GM21526 (cell line): ENCODE data around the gene BOLA3.
"Not testable (repeated sequence)": the region's sequence is repeated elsewhere in the genome, so short reads cannot be mapped to it uniquely, and the experiment has no call there.

ENCODE experiments used
- ATAC-seq: cut with Tn5 transposase; IDR thresholded peaks from one replicate; pipeline ENCODE4 v1.9.1; 2021; ENCODE audit warnings: moderate library complexity; ENCODE audit not compliant: unreplicated experiment, low FRiP score

BOLA3 gene

GRCh38 chr2:74149570-74150319 is 2.0 kb upstream of the BOLA3 start:
- ATAC-seq = no peak

GRCh38 chr2:74149247-74149525 is 1.5 kb upstream of the BOLA3 start:
- no peak for ATAC-seq

GRCh38 chr2:74148457-74149246 is 940 bp upstream of the BOLA3 start:
- ATAC-seq = no peak

DNA sequence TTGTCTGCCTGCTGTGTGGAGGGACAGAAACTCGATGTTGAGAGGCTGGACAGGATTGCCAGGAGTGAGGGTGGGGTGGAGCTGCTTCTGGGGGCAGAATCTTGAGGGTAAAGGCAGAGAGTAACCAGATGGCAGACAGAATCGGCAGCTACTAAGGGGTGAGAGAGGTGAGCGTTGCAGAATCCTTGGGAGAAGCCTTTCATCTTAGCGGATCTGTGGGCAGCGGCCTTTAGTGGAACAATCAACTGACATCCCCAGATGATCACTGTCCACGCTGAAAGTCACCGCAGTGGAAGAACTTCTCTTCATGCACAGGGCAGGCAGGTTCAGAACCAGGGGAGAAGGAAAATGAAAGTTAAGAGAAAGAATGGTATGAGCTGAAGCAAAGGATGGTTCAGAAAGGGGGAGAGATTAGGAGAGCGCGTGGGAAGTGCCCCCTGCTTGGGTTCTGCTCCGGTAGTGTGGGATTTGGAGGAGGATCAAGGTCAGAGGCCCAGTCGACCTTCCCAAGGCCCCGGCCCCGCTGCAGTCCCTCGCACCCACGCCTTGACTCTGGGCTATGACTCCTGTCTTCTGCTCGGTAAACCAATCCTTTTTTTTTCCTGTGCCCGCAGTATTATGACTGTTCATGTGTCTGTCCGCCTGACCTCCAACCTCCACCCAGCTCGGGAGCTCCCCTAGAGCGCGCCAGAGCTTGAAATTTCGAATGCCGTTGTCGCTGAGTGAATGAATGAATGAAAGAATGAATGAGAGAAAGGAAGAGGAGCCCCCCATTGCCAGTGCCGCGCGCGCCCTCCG is 584 bp downstream of the BOLA3 start:
- ATAC-seq = no peak

DNA sequence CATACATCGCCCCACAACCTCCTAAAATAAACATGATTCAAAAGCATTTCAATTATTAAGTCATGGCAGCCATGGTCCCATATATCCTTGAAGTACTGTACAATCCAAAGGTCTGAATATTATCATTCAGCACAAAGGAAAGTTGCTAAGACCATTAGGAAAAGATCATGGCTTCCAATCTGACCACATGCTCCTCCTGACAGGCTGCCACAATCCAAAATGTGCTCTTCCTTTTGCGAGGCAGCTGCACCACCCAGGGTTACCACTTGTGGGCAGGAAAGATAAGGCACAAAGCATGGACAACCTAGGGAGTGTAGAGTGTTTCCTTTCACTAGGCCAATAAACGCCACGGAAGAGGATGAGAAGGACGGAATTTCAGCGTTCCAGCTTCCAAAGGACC is 5.4 kb downstream of the BOLA3 start:
- ATAC-seq = no peak

DNA sequence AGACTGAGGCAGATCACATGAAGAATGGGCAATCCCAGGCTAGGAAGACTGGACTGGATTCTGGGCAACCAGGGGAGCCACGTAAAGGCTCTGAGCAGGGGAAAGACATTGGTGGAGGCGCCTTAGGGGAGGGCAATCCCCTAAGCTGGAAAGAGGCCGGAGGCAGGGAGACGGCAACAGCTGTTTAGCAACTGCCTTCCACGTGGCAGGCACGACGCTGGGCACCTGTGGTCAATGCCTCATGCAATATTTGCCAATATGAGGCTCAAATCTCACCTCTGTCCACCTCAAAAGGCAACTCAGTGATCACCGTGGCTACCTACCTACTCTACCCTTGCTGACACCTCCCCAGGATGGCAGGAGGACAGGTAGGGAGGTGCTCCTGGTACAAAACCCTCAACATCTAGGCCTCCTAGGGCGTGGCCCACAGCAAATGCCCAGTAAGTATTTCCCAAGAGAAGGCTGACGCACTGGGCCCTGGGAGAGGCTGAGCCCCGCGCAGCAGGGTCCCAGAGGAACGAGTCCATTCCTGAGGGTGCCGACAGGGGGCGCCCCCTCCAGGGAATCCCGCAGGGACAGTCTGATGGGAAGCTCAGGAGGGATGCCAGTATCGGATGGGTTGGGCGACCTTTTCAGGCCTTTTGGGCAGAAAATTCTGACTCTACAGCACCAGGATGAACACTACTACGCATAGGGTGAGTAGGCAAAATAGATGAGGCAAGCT is 8.9 kb downstream of the BOLA3 start:
- no peak for ATAC-seq

GRCh38 chr2:74137651-74138599 is 9.8 kb downstream of the BOLA3 start:
- no peak for ATAC-seq

- ATAC-seq = no peak
These were observed 15.8 kb downstream of the BOLA3 start for GRCh38 chr2:74131901-74132300.

DNA sequence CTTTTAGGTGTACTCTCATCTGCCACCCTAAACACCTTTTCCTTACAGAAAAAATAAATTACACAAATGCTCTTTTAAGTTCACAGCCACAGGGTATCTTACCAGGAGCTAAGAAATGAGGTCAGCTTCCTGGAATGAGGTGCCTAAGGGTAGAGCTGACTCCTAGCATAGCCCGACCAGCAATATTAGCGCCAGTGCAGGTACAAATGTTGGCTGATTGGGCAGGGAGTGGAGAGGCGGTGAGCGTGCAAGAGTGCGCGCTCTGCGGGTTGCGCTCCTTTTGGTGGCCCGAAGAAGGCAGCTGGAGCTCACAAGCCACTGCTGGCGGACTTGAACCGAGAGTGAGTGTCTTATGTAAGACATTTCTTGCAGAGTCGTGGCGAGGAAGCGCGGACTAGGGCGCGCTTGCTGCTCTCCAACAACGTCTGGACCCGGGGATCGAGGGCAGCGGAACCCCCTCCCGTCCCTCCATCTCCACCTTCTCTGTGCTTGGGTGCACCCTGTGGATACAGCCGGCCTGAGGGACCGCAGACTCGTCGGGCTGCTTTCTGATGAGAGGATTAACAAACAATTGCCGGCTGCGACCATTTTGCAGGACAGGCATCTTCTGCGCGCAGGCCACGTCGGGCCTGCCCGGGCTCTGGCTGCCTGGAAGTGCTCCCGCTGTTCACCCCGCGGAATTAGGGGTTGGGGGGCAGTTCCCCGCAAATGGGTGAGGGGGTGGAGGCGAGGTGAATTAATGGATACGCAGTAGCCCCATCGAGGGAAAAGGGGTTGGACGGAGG is 17.3 kb downstream of the BOLA3 start:
- ATAC-seq = no peak

GRCh38 chr2:74128206-74128605 is 19.5 kb downstream of the BOLA3 start:
- no peak for ATAC-seq

- ATAC-seq = not testable (repeated sequence)
These were observed 23.8 kb downstream of the BOLA3 start for GRCh38 chr2:74123955-74124354.

GRCh38 chr2:74121846-74122245 is 25.9 kb downstream of the BOLA3 start:
- ATAC-seq = not testable (repeated sequence)

DNA sequence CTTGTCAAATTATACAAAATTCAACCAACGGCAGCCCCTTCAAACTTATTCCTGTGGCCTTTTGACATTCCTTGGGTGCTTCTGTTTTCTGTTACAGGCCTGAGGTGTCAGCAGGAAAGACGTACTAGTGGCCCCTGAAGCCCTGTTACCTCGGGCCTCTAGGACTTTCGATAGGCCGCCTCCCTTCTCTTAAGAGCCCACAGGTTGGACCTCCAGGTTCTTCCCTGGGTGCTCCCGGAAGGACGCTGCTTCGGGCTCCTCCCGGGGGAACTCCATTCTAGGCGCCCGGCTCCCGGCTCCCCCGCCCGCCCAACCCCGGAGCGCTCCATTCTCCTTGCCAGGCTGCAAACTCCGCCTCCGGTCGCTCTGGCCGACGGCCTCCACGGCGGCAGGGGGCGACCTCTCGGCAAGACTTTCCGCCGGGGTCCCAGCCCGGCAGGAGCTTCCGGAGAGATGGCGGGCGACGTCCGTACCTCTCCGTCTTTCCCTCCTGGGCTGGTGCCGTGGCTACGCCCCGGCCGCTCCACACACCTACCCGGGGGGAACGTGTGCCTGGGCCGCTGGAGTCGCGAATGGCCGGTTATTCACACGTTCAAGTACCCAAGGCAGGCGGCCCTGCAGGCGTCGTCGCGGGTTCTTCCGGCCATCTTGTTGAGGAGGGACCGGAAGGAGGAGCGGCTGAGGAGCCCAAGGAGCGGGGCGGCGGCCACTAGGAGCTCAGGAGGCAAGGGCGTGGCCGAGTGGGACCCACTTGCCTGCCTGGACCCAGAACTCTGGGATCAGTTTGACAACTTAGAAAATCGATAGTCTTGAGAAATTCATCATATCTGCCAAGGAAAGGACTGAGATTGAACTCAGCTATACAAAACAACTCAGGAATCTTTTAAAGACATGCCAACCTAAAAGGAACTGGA is 27.5 kb downstream of the BOLA3 start:
- peak; percentile 90 for ATAC-seq

GRCh38 chr2:74119339-74119738 is 28.4 kb downstream of the BOLA3 start:
- no peak for ATAC-seq

DNA sequence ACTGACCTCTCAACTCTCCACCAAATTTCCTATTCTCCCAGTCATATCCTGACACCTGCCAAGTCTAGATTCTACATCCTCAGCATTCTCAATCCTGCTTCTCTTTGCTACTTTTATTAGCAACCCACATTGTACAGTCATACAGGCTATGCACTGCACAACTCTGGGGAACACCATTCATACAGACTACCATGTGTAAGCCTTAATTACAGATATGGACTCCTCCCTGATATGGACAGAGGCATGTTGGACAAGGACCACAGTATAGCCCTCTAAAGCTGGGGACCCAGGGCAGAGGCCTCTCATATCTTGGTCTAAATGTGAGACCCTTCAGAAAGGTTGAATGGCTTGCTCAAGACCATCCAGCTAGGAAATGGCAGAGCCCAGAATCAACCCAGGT is 36.3 kb downstream of the BOLA3 start:
- ATAC-seq = no peak

DNA sequence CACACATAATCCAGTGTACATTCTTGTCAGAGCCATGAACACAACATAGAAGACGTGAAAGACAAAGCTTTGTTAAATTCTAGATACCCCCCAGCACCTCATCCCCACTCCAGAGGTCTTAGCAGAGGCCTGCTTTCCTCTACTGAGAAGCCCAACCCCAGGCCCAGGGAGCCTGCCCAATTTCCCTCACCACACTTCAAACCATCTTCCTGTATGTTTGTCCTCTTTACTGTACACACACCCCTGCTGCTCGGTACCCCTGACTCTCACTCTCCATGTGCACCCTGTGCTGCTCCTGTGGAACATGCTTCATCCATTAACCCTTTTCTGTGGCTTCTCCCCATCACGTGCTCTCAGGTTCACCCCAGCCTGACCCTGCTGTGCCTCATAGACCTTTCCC is 37.2 kb downstream of the BOLA3 start:
- ATAC-seq = no peak

DNA sequence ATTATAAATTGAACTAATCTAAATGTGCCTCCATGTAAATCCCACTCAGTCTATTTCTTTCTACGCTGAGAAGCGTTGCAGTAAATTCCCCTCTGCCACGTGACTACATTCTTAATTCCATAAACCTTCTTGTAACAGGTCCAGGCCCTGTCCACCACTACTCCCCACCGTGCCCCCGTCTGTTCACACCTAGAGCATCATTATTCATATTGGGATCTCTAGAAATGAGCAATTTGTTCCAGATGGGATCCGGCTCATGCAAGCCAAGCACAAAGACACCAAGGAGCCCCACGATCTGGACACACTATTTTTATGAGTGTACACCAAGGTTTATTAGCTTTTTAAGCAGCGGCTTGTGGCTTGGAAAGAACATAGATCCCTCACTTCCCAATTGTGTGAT is 38.2 kb downstream of the BOLA3 start:
- no peak for ATAC-seq

DNA sequence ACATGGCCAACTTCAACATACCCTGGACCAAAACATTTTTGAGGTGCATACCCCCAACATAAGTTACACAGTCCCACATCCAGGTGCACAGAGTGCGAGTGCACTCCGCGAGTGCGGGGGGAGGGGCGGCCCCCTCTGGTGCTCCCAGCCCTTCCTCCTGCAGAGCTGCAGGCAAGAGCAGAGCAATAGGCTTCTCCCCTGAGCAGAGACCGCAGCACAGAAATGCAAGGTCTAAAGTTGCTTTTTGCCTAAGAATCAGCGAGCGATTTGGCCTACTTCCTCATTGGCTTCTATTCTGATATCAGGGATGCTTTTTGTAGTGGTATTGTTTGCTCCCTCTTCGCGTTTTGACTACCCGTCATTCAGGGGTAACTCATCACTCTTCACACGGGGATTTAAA is 40.6 kb downstream of the BOLA3 start:
- no peak for ATAC-seq
